ENCODE results near the gene NKTR. TPM values are rescaled to one million over a fixed set of nuclear protein-coding genes. Genes with fewer than 3 reads are reported as not detected.

The NKTR gene
- total and polyA plus RNA-seq, 9 of the 15 experiments (the other 6 are each of a cell fraction or from before 2014, with no cell fraction given), result 19.7 to 123 (median 92.6) TPM

DNA sequence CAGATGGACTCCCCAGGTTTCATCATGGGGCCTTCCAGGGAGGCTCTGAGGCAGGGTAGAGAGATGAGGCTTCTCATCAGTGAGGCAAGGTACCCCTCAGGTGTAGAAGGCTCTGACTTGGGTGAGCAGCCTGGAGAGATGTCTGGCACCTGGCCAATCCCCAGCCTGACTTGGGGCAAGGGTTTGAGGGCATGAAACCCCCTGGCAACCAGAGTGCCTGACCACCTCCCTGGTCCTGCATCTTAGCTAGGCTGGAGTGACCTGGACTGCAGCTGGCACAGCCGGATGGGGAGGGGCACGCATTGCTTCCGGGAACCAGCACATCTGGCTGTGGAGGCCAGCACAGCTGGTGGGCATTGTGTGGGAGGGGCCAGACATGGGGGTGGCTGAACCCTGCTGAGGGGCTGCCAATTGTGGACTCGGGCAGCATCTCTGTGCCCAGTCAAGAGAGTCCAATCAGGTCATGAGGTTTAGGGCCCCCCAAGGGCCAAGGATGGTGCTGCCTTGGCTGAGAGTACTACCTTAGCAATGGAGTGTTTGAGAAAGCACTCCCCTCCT is 54.9 kb downstream of the NKTR start (continued):
- TF ChIP-seq ZFP30 (CRISPR knock-in tag; IDR thresholded peaks at IDR 0.05; ENCODE audit: borderline replicate concordance) (no peak), HDAC8 (tag; IDR thresholded peaks at IDR 0.05) (no peak), CC2D1A (IDR thresholded peaks at IDR 0.05) (no peak), ZNF165 (CRISPR knock-in tag; IDR thresholded peaks at IDR 0.05; ENCODE audit: borderline replicate concordance) (no peak), HDGF (IDR thresholded peaks at IDR 0.05) (no peak), MXI1 (IDR thresholded peaks at IDR 0.05; ENCODE audit: low read depth, low read length) (no peak)

DNA sequence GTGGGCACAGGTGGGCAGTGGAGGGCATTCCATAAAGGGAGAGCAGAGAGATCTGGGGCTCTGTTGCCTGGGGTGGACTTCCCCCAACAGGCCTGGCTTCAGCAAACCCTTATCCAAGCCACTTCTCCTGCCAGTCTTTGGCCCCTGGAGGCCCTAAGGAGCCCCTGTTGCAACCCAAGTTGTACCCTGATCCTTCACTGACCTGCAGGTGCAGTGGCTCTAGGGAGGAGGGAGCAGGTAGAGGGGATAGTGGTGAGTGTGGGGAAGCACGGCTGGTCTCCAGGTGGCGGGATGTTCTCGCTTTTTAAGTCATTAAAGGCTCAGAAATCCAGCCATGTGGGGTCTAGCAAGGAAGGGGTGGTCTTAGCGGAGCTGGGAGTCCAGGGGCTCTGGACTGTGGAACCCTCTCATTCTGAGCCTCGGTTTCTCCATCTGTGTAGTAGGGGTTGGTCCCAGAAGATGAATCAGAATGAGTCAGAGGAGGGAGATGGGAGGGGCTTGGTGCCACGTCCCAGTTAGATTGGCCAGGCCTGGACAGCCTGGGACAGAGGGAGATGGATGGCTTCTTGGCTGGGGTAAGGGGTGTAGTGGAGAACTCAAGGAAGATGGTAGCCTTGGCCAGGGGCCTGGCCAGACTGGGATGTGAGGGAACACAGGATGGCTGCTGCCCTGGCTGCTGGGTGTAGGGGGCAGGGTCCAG is 55.6 kb downstream of the NKTR start:
- FAIRE-seq (peak; percentile 42), DNase-seq (ENCODE audit: extremely low read depth in 1 of 4, low spot score in 3 of 4) (peak in 3 of 4 experiments; percentile 34 to 52 (median 45)), ATAC-seq (no peak)
- no TSS peak for BruUV-seq (replicated peaks)
- Histone ChIP-seq H3K27ac (ENCODE audit: extremely low read depth, low read depth, low read length) (no peak overlapping the region), H3K9me3 (replicated peaks; ENCODE audit: control insufficient read depth, insufficient read depth, low read depth, low read length) (no peaks in the 10 kb centered on the region), H3K4me1 (replicated peaks in 1 of 2; ENCODE audit: control insufficient read depth in 2 of 2, insufficient read depth in 2 of 2, low read length in 2 of 2) (peaks cover 16 to 58% of the 10 kb centered on the region in 2 experiments), H3K27me3 (ENCODE audit: control insufficient read depth in 2 of 2, insufficient read depth in 2 of 2, low read length in 2 of 2) (no peaks in the 10 kb centered on the region), H3K4me2 (ENCODE audit: insufficient read depth, low read length) (no peak overlapping the region), H3K9ac (ENCODE audit: insufficient read depth in 1 of 2, low read depth in 2 of 2, low read length in 2 of 2) (peak overlapping the region in 1 of 2 experiments; percentile 94; a peak in 2 of 4 replicates), H4K20me1 (replicated peaks; ENCODE audit: control insufficient read depth, insufficient read depth, low read length) (no peaks in the 10 kb centered on the region; the same call in 1 of the 2 replicates), H3K9me1 (ENCODE audit: control insufficient read depth, insufficient read depth, low read length) (peaks cover 4% of the 10 kb centered on the region), H2AFZ (ENCODE audit: low read depth, low read length) (no peak overlapping the region), H3K79me2 (ENCODE audit: control insufficient read depth, insufficient read depth, low read length) (no peaks in the 10 kb centered on the region), H3K36me3 (ENCODE audit: control insufficient read depth, insufficient read depth, low read length) (peaks cover 5% of the 10 kb centered on the region; the same call in 1 of the 3 replicates), H3K4me3 (no peak overlapping the region)
- WGBS (ENCODE audit: insufficient coverage, low coverage, missing lambda C conversion rate), result 63% methylated on average over 6 of the region's 6 CpGs
- intact Hi-C loops (cut with micrococcal nuclease) (no loop called here), in situ Hi-C loops (cut with MboI) (no loop called here)
- ChIA-PET POLR2A (interaction anchor here (0.6 to 0.7 kb wide), 2 partner anchors 16 to 124 kb away, joined by 3 read pairs; no protein-coding TSS in a partner anchor), CTCF (ENCODE audit: low intra/inter-chr PET ratio) (no interaction called here)
- TF ChIP-seq PHB (CRISPR knock-in tag; IDR thresholded peaks at IDR 0.05) (no peak), JUND (IDR thresholded peaks at IDR 0.05; ENCODE audit: borderline replicate concordance, low read depth, low read length) (peak; percentile 60; the same call in 1 of the 2 replicates), JUND (tag; IDR thresholded peaks at IDR 0.05; ENCODE audit: borderline replicate concordance, low read depth, low read length) (no peak), EWSR1 (IDR thresholded peaks at IDR 0.05; ENCODE audit: borderline replicate concordance, low read depth, partially characterized antibody) (no peak), CHD1 (IDR thresholded peaks at IDR 0.05; ENCODE audit: low read length) (no peak), L3MBTL2 (IDR thresholded peaks at IDR 0.05) (no peak), ZNF263 (CRISPR knock-in tag; IDR thresholded peaks at IDR 0.05; ENCODE audit: borderline replicate concordance) (peak; percentile 46; the same call in 1 of the 2 replicates)
- TF ChIP-seq, protein P1, sequence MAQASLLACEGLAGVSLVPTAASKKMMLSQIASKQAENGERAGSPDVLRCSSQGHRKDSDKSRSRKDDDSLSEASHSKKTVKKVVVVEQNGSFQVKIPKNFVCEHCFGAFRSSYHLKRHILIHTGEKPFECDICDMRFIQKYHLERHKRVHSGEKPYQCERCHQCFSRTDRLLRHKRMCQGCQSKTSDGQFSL (CRISPR knock-in tag; IDR thresholded peaks at IDR 0.05), result no peak
- TF ChIP-seq, protein P1 (tag; IDR thresholded peaks at IDR 0.05), result no peak
- TF ChIP-seq, protein P2, sequence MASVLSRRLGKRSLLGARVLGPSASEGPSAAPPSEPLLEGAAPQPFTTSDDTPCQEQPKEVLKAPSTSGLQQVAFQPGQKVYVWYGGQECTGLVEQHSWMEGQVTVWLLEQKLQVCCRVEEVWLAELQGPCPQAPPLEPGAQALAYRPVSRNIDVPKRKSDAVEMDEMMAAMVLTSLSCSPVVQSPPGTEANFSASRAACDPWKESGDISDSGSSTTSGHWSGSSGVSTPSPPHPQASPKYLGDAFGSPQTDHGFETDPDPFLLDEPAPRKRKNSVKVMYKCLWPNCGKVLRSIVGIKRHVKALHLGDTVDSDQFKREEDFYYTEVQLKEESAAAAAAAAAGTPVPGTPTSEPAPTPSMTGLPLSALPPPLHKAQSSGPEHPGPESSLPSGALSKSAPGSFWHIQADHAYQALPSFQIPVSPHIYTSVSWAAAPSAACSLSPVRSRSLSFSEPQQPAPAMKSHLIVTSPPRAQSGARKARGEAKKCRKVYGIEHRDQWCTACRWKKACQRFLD (CRISPR knock-in tag; IDR thresholded peaks at IDR 0.05), result no peak

Measured in K562 (cell line).